WTC11 (cell line): ENCODE results near the gene KIF19. TPM values are rescaled to one million over a fixed set of nuclear protein-coding genes. Genes with fewer than 3 reads are reported as not detected.

Experiments used
- ATAC-seq: fragments of 200-7000 bp; cut with Tn5 transposase; 2 replicates; pipeline ENCODE4 v1.10.0; 2021; ENCODE audit warnings: mild to moderate bottlenecking, moderate library complexity
- CTCF ChIA-PET: fragments of 300-600 bp; sonication (Branson Sonifier 250); formaldehyde crosslinking; loops from one replicate; lab custom pipeline; 2021; ENCODE audit warnings: antibody characterized with exemption; lab: Charles Lee
- POLR2A ChIA-PET: fragments of 350-600 bp; sonication (Branson Sonifier 250); formaldehyde crosslinking; loops from one replicate; lab custom pipeline; 2021; ENCODE audit warnings: antibody characterized with exemption; lab: Charles Lee
- DNase-seq: peaks from one replicate; pipeline ENCODE4 v3.0.0; 2021; ENCODE audit warnings: low spot score
- H3K27ac Mint-ChIP-seq: 2 replicates; pipeline ENCODE4 v1.8.0; 2021; ENCODE audit warnings: mixed read lengths
- H3K27me3 Mint-ChIP-seq: 2 replicates; pipeline ENCODE4 v1.8.0; 2021; ENCODE audit warnings: low read depth, mild to moderate bottlenecking, moderate library complexity, mixed read lengths
- H3K36me3 Mint-ChIP-seq: 2 replicates; pipeline ENCODE4 v1.8.0; 2021; ENCODE audit warnings: mixed read lengths
- H3K4me1 Mint-ChIP-seq: 2 replicates; pipeline ENCODE4 v1.8.0; 2022; ENCODE audit warnings: mixed read lengths
- H3K4me3 Mint-ChIP-seq: 2 replicates; pipeline ENCODE4 v1.8.0; 2021; ENCODE audit warnings: mild to moderate bottlenecking, moderate library complexity, mixed read lengths
- H3K9me3 Mint-ChIP-seq: 2 replicates; pipeline ENCODE4 v1.8.0; 2021; ENCODE audit warnings: mixed read lengths
- CREM ChIP-seq: sonication (generic); formaldehyde crosslinking; IDR thresholded peaks from 2 replicates; pipeline ENCODE4 v1.8.1; 2022; ENCODE audit warnings: mild to moderate bottlenecking, missing genetic modification reagents, moderate library complexity
- CTCF ChIP-seq: fragments of 200-600 bp; IDR thresholded peaks from 2 replicates; pipeline ENCODE4 v1.8.0; 2022; ENCODE audit warnings: antibody characterized with exemption
- ETV6 ChIP-seq: sonication (generic); formaldehyde crosslinking; IDR thresholded peaks from 2 replicates; pipeline ENCODE4 v1.8.1; 2022; ENCODE audit warnings: mild to moderate bottlenecking, missing genetic modification reagents
- FOXK1 ChIP-seq: sonication (generic); formaldehyde crosslinking; IDR thresholded peaks from 2 replicates; pipeline ENCODE4 v1.8.0; 2022; ENCODE audit warnings: mild to moderate bottlenecking, moderate library complexity, missing genetic modification reagents
- FOXP1 ChIP-seq: sonication (generic); formaldehyde crosslinking; IDR thresholded peaks from 2 replicates; pipeline ENCODE4 v1.8.0; 2022; ENCODE audit warnings: missing genetic modification reagents, mild to moderate bottlenecking, moderate library complexity, borderline replicate concordance
- HMGXB4 ChIP-seq: sonication (generic); formaldehyde crosslinking; IDR thresholded peaks from 2 replicates; pipeline ENCODE4 v1.8.1; 2023; ENCODE audit warnings: mild to moderate bottlenecking, moderate library complexity, missing genetic modification reagents
- MYBL2 ChIP-seq: sonication (generic); formaldehyde crosslinking; IDR thresholded peaks from 2 replicates; pipeline ENCODE4 v1.8.1; 2023; ENCODE audit warnings: mild to moderate bottlenecking, moderate library complexity, missing genetic modification reagents
- PRDM15 ChIP-seq: sonication (generic); formaldehyde crosslinking; IDR thresholded peaks from 2 replicates; pipeline ENCODE4 v1.8.0; 2022; ENCODE audit warnings: missing genetic modification reagents
- RELA ChIP-seq: sonication (generic); formaldehyde crosslinking; IDR thresholded peaks from 2 replicates; pipeline ENCODE4 v1.8.1; 2022; ENCODE audit warnings: missing genetic modification reagents, mild to moderate bottlenecking, borderline replicate concordance
- SP1 ChIP-seq: sonication (generic); formaldehyde crosslinking; conservative IDR thresholded peaks from 2 replicates; pipeline ENCODE4 v1.8.1; 2022; ENCODE audit warnings: missing genetic modification reagents
- ZBTB21 ChIP-seq: sonication (generic); formaldehyde crosslinking; IDR thresholded peaks from 2 replicates; pipeline ENCODE4 v1.8.1; 2023; ENCODE audit warnings: mild to moderate bottlenecking, missing genetic modification reagents, borderline replicate concordance
- ZNF423 ChIP-seq: fragments of 250-450 bp; sonication (Bioruptor Pico); IDR thresholded peaks from 2 replicates; pipeline ENCODE4 v2.1.2; 2022; ENCODE audit warnings: mild to moderate bottlenecking, moderate library complexity
- total RNA-seq: library from RNA; stranded (reverse); gene quantifications from 3 replicates; pipeline ENCODE4 v1.2.3, GENCODE V29; 2021
- TF ChIP-seq, protein P1 (sequence below): sonication (generic); formaldehyde crosslinking; IDR thresholded peaks from 2 replicates; pipeline ENCODE4 v1.8.0; 2022; ENCODE audit warnings: mild to moderate bottlenecking, missing genetic modification reagents
- TF ChIP-seq, protein P2 (sequence below): sonication (generic); formaldehyde crosslinking; IDR thresholded peaks from 2 replicates; pipeline ENCODE4 v1.8.0; 2022; ENCODE audit warnings: mild to moderate bottlenecking, missing genetic modification reagents

Gene KIF19
- total RNA-seq, 1 experiment from 2014 or later = 0.44 TPM

- DNase-seq (peak; percentile 88), ATAC-seq (peak; percentile 67)
- POLR2A ChIA-PET = no interaction called here
- Mint-ChIP-seq H3K27ac (no peak overlapping the region), H3K27me3 (peaks cover 85% of the 10 kb centered on the region), H3K36me3 (no peaks in the 10 kb centered on the region), H3K4me3 (no peak overlapping the region), H3K9me3 (0 out of 2 replicates have a peak, but pooled peaks cover 5% of the 10 kb centered on the region), H3K4me1 (peaks cover 10% of the 10 kb centered on the region)
- no peak for TF ChIP-seq ZNF423 (CRISPR knock-in tag)
- TF ChIP-seq FOXP1 (CRISPR knock-in tag) = 0 out of 2 replicates have a peak, but pooled peaks have one; percentile 33
- TF ChIP-seq, protein P1, sequence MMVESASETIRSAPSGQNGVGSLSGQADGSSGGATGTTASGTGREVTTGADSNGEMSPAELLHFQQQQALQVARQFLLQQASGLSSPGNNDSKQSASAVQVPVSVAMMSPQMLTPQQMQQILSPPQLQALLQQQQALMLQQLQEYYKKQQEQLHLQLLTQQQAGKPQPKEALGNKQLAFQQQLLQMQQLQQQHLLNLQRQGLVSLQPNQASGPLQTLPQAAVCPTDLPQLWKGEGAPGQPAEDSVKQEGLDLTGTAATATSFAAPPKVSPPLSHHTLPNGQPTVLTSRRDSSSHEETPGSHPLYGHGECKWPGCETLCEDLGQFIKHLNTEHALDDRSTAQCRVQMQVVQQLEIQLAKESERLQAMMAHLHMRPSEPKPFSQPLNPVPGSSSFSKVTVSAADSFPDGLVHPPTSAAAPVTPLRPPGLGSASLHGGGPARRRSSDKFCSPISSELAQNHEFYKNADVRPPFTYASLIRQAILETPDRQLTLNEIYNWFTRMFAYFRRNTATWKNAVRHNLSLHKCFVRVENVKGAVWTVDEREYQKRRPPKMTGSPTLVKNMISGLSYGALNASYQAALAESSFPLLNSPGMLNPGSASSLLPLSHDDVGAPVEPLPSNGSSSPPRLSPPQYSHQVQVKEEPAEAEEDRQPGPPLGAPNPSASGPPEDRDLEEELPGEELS (CRISPR knock-in tag) = no peak
- no peak for TF ChIP-seq PRDM15 (CRISPR knock-in tag)
- TF ChIP-seq CTCF = peak; percentile 65
- TF ChIP-seq, protein P2, sequence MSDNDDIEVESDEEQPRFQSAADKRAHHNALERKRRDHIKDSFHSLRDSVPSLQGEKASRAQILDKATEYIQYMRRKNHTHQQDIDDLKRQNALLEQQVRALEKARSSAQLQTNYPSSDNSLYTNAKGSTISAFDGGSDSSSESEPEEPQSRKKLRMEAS (CRISPR knock-in tag) = peak; percentile 56; the same call in 1 of the 2 replicates
- TF ChIP-seq SP1 (CRISPR knock-in tag) = peak; percentile 79
- peak; percentile 90 for TF ChIP-seq HMGXB4 (CRISPR knock-in tag)
- TF ChIP-seq FOXK1 (CRISPR knock-in tag) = 0 out of 2 replicates have a peak, but pooled peaks have one; percentile 15
- 0 out of 2 replicates have a peak, but pooled peaks have one; percentile 23 for TF ChIP-seq MYBL2 (CRISPR knock-in tag)
- TF ChIP-seq ZBTB21 = peak; percentile 58; the same call in 1 of the 2 replicates
- peak; percentile 50; the same call in 1 of the 2 replicates for TF ChIP-seq ETV6
- TF ChIP-seq, all 79 proteins: peak for 9
- CTCF ChIA-PET = interaction anchor here (1.1 to 6.1 kb wide), 6 partner anchors 8 to 58 kb away, joined by 3 to 52 read pairs (median 32); partner anchors contain the start of genes BTBD17 and GPR142
Measured at GRCh38 chr17:74354123-74354522, 28.1 kb downstream of the KIF19 start.

DNA sequence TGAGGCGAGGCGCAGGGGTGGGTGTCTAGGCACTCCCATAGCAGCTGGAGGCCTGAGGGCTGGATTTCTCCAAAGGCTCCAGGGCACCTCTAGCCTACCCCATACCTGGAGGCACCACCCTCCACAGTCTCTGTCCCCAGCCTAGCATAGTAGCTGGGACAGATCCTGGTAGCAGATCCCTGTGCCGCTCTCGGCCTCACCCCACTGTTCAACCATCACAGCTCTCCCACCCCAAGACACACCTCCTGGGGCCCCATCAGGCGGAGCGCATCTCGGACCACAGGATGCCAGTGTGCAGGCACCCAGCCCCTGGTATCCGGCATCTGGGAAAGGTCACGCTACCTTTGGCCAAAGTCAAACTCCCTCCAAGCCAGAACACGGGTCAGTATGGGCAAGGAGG lies 28.5 kb downstream of the KIF19 start:
- peaks cover 82% of the 10 kb centered on the region for H3K27me3 Mint-ChIP-seq
- no peak overlapping the region for H3K4me3 Mint-ChIP-seq
- no peak for ATAC-seq
- 0 out of 2 replicates have a peak, but pooled peaks cover 5% of the 10 kb centered on the region for H3K9me3 Mint-ChIP-seq
- CTCF ChIA-PET = interaction anchor here (0.7 to 6.1 kb wide), 6 partner anchors 14 to 58 kb away, joined by 3 to 52 read pairs (median 4); partner anchors contain the start of gene GPR142
- peak; percentile 31; the same call in 1 of the 2 replicates for TF ChIP-seq RELA
- no peak for TF ChIP-seq CREM (CRISPR knock-in tag)
- TF ChIP-seq, all 79 proteins: peak for 1
- Mint-ChIP-seq H3K36me3 (no peaks in the 10 kb centered on the region), H3K4me1 (peaks cover 10% of the 10 kb centered on the region), H3K27ac (no peak overlapping the region)
- DNase-seq = no peak
- POLR2A ChIA-PET = no interaction called here
